Activated CD4-positive, alpha-beta T cell treated with anti-CD3 and anti-CD28 coated beads, Interleukin-2, Interleukin-6, amounts not matched to agents 100 ng/mL and 50 ng/mL, durations not matched to agents 16 hours and 8 hours (primary cell): Measurements from ENCODE around the gene SUPT5H.
"Not testable (repeated sequence)": the region's sequence is repeated elsewhere in the genome, so short reads cannot be mapped to it uniquely, and the experiment has no call there.

ENCODE experiments used
- DNase-seq: peaks from one replicate; pipeline ENCODE4 v3.0.0-alpha.2; 2020

The SUPT5H gene

DNA sequence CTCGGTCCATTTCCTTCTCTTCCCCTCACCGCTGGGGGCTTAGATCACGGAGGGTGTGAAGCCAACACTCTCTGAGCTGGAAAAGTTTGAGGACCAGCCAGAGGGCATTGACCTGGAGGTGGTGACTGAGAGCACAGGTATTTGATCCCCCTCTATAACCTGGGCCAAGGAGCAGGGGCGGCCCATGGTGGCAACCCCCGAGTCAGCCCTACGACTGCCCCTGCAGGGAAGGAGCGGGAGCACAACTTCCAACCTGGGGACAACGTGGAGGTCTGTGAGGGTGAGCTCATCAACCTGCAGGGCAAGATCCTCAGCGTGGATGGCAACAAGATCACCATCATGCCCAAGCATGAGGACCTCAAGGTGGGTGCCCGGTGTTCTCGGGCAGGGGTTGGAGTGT, 23.7 kb downstream of the SUPT5H start:
- DNase-seq = no peak

DNA sequence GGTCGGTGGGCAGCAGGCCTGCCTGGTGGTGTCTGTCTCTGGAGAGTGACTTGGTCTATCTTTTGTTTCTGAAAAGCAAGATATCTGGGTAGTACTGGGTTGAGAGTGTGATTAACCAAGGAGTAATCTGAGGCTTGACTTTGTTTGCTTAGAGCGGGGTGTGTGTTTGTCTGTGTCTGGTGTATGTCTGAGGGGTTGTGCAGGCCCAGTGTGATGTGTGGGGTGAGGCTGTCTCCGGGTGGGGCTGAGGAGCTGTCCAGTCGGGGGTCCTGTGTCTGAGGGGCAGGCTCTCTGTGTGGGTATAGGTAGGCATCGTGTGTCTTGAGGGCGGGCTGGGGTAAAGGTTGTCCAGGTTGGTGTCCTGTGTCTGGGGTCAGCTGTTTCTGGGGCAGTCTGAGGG, 24.2 kb downstream of the SUPT5H start:
- no peak for DNase-seq

DNA sequence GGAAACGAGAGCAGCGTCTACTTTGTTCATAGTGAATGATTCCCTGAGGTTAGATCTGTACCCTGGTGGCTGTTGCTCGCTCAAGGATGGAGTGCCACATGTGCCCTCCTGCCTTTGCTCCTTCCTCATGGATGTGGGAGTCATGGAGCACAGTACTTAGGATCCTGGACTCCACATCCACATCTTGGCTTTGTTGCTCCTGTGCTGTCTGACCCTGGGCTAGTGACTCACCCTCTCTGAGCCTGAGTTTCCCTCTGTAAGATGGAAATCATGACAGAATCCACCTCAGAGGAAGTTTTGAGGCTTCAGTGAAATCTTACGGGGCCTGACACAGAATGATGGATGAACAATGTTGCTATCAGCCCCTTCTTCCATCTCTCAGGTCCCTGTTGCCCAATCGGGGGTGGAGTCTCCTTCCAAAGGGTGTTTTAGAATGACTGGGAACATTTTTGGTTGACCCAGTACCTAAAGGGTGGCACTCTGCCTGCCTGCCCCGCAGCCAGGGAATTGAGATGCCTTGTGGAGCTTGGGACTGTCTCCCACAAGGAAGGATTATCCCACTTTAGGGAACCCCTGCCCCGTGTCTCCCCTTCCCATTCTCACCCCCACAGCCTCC, 25.4 kb downstream of the SUPT5H start:
- no peak for DNase-seq

DNA sequence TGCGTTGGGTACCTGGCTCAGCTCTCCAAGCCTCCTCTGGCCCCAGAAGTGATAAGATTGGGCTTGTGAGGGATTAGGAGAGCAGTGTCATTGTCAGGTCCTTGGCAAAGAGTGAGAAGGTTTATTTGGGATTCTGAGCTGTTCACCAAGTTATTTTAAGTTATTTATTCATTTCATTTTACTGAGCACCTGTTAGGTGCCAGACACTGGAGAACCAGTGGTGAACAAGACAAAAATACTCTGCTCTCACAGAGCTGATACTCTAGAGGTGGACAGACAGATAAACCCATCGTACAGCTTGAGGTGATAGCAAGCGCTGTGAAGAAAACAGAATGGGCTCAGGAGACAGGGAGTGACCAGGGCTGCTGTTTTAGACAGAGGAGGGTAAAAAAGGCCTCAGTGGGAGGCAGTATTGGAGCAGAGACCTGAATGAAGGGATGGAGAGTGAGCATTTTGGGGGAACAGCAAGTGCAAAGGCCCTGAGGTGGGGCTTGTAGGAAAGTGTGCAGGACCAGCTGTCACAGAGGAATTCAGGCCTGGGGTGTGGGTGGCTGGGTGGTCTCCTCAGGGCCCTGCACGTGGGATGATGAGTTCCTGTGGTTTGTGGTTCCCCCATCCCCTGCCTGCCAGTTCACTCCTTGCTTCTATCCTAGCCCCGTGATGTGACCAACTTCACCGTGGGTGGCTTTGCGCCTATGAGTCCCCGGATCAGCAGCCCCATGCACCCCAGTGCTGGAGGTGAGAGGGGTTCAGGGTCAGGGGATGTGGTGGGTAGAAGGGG, 26.6 kb downstream of the SUPT5H start:
- no peak for DNase-seq

DNA sequence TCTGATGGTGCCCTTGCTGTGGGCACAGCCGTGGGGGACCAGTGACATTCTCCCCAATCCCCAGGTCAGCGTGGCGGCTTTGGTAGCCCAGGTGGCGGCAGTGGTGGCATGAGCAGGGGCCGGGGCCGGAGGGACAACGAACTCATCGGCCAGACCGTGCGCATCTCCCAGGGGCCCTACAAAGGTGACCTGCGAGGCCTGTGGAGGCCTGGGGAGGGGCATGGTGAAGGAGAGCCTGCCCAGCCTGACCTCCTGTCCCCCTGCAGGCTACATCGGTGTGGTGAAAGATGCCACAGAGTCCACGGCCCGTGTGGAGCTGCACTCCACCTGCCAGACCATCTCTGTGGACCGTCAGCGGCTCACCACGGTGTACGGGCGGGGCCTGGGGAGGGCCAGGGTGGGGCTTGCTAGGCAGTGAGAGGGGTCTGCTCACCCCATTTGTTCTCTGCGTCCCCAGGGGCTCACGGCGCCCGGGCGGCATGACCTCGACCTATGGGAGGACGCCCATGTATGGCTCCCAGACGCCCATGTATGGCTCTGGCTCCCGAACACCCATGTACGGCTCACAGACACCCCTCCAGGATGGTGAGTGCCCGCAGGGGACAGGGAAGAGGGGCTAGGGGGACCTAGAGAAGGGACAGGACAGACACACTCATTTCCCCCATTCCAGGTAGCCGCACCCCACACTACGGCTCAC, 27.5 kb downstream of the SUPT5H start:
- DNase-seq = no peak

DNA sequence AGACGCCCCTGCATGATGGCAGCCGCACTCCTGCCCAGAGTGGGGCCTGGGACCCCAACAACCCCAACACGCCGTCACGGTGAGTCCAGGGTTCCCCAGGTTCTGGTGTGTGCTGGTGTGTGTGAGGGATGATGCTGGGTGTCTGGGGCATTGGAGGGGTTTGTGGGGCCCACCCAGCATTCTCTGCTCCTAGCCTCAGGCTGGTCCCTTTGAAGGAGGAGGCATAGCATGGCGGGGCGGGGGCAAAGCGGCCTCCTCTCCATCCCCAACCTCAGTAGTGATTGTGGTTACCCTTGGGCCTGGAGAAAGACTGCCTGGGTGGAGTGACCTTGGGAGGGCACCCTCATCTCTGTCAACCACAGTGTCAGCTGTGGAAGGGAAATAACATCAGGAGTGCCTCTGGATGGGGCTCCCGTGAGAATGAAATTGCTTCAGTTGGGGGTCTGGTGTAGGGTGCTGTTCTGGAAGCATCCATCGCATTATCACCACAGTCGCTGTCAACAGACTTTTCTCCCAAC, 28.1 kb downstream of the SUPT5H start:
- DNase-seq = no peak

DNA sequence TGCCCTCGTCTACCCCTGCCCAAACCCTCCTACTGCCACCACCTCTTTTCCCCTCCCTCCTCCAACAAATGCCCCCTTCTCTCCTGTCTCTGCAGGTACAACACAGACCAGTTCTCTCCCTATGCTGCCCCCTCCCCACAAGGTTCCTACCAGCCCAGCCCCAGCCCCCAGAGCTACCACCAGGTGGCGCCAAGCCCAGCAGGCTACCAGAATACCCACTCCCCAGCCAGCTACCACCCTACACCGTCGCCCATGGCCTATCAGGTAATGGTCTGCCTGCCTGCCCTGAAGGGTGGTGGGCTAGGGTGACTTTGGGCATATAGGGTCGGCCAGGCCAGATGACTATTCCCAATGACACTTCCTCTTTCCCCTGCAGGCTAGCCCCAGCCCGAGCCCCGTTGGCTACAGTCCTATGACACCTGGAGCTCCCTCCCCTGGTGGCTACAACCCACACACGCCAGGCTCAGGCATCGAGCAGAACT, 28.8 kb downstream of the SUPT5H start:
- DNase-seq = peak; percentile 74

DNA sequence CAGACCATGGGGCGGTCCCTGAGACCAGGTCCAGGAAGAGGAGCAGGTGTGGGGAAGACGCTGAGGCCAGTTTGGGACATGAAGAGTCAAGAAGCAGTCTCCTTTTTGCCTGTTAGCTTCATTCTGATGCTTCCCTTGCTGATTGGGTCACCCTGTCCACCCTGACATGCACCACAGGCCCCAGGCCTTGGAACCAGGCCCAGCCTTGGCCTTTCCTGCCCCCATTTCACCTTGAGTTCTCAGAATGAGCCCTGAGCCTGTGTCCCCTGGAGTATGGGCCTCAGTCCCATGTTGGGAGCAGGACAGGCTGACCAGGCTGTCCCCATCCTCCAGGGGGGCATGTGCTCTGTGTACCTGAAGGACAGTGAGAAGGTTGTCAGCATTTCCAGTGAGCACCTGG, 30.4 kb downstream of the SUPT5H start:
- DNase-seq = no peak

DNA sequence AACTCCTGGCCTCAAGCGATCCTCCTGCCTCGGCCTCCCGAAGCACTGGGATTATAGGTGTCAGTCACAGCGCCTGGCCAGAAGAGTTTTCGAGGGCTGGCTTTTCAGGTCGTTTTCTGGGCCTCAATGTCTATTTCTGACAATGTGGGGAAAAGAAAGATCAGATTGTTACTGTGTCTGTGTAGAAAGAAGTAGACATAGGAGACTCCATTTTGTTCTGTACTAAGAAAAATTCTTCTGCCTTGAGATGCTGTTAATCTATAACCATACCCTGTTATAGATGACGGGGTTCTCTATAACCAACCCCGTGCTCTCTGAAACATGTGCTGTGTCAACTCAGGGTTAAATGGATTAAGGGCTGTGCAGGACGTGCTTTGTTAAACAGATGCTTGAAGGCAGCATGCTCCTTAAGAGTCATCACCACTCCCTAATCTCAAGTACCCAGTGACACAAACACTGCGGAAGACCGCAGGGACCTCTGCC, 34.0 kb downstream of the SUPT5H start:
- DNase-seq = not testable (repeated sequence)

DNA sequence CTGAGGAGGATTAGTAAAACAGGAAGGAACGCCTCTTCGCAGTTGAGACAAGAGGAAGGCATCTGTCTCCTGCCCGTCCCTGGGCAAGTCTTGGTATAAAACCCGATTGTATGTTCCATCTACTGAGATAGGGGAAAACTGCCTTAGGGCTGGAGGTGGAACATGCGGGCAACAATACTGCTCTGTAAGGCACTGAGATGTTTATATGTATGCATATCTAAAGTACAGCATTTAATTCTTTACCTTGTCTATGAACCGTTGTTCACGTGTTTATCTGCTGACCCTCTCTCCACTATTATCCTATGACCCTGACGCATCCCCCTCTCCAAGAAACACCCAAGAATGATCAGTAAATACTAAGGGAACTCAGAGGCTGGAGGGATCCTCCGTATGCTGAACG, 34.5 kb downstream of the SUPT5H start:
- DNase-seq = no peak

DNA sequence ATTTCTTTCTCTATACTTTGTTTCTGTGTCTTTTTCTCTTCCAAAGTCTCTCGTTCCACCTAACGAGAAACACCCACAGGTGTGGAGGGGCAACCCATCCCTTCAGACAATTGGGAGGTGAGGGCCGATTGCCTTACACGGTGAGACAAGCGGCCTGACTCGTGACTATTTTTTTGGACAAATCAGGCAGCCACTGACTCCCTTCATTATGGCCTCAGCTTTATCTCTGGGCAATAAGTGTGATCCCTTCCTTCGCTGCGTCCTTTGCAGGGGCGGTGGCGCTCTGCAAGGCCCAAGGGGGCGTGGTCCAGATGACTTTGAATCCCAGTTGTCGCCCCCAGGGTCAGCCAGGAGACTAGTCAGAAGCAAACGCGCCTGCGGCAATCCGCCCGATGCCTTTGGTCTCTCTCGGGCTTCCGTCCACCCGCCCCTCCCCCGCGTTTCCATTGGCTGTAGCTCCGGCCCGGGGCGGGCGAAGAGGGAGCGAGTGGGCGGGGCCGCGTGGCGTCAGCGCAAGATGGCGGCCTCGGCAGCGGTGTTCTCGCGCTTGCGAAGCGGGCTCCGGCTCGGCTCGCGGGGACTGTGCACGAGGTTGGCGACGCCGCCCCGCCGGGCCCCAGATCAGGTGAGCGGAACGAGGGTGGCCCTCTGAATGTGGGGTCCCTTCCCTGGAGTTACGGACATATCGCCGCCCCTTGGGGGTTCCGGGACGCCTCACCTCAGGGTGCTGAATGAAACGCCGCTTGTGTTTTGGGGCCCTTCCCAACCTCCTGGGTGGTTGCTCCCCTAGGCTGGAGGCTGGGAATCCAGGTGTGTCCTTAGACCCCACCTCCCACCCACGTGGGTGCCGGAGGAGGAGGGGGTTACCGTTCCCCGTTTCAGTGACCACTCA, 35.2 kb downstream of the SUPT5H start, which contains the start of gene TIMM50:
Gene TIMM50, plus strand, starts transcription at position 502 of the 892 bp plus-strand sequence. Its CDS starts 16 bp downstream, at position 518.
- DNase-seq = peak; percentile 99

DNA sequence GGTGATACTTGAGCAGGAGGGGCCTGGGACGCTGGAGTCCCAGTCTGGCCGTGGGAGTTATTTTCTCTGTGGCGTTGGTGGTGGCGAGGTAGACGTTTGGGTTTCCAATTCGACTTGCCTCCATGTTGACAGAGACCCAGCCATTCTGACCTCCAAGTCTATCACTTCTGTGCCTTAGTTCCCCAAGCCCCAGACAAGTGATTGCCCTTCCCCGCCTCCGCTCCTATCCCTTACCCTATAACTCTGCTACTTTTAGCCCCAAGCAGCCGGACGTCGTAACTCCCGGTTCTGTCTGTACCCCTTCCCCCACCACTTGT, 35.8 kb downstream of the SUPT5H start:
- no peak for DNase-seq

DNA sequence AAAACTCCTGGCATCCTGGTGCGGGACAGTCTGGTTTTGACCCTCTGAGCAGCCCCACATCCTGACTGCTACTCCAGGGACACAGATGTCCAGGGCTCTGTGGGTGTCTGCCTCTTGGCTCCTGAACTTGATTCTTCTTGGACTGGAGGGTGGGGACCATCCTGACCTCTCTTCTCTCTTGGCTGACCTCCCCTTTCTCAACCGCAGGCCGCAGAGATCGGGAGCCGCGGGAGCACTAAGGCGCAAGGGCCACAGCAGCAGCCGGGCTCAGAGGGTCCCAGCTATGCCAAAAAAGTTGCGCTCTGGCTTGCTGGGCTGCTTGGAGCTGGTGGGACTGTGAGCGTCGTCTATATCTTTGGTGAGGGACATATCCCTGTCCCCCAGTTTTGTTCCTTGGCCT, 36.3 kb downstream of the SUPT5H start:
- DNase-seq = no peak

DNA sequence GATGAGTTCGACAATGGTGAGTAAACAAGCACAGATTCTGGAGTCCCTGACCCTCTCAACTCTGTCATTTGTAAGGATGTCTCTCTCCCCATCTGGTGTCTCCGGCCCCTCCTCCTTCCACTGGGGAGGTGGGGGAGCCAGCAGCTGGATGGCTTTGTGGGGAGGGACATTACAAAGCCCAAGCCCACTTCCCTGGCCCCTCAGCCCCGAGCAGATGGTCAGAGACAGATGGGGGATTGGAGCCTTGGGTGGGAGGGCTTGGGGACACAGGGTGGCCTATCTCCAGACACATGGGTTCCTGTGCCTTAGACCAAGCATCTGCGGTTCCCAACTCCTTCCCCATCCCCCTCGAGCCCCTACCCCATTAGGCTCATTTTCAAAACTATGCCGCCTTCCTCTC, 37.8 kb downstream of the SUPT5H start:
- no peak for DNase-seq

DNA sequence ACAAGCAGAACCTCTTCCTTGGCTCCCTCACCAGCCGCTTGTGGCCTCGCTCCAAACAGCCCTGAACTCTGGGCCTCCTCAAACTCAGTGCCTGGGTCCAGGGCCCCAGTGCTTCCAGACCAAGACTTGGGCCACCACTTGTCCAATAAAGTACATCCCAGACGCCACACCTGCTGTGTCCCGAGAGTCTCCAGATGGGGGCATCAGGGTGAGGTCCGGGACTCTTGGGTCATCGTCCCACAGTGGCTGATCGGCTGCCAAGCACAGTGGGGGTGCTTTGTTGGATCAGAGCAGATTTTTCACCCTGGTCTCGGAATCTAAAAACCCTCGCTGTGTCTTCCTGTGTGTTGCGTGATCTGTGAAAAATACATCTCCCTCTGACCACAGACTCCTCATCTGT, 44.4 kb downstream of the SUPT5H start:
- DNase-seq = no peak

DNA sequence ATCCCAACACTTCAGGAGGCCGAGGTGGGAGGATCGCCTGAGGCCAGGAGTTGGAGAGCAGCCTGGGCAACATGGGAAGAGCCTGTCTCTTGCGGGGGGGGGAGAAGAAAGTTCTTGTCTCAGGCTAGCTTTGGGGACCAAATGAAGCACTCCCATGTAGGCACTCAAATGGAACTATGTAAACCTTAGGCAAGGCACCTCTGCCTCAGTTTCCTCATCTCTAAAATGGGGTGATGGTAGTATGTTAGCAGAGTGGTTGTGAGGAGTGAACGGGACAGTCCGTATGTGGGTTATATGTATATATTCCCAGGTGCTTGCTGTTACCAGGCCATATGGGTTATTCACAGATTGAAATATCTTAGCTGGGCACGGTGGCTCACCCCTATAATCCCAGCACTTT, 46.8 kb downstream of the SUPT5H start:
- DNase-seq = no peak

DNA sequence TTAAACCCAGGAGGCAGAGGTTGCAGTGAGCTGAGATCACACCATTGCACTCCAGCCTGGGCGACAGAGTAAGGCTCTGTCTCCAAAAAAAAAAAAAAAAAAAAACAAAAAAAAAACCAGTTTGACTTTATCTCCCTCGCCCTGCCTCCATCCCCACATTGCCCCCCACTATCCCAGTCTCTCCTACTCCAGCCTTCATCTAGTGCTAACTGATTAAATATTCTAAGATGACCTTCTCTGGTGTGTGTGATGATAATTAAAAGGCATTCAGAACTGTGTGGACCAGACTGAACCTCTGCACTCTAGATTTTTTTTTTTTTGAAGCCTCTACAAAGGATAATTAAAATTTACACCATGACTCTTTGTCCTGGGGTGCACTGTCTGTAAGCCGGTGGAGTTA, 47.4 kb downstream of the SUPT5H start:
- DNase-seq = no peak

DNA sequence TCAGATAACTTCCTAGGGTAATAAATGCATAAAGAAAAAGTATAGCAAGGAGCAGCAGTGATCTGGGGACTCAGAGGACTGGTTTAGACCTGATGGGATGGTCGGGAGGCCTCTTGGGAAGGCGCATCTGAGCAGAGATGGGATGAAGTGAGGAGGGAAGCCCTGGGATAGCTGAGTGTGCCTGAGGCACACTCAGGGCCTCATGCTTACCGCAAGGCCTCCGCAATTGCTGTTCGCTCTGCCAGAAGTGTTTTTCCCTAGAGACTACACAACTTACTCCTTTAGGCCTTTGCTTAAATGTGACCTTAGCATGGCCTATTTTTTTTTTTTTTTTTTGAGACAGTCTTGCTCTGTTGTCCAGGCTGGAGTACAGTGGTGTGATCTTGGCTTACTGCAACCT, 49.3 kb downstream of the SUPT5H start:
- no peak for DNase-seq

DNA sequence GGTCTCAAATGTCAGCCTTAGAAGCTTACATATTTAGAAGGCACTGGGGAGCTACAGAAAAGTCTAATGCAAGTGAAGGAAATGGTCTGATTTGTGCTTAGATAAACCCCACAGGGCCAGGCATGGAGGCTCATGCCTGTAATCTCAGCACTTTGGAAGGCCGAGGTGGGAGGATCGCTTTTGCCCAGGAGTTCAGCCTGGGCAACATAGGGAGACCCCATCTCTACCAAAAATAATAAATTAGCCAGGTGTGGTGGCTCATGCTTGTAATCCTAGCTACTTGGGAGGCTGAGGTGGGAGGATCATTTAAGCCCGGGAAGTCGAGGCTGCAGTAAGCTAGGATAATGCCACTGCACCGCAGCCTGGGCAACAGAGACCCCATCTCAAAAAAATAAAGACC, 50.7 kb downstream of the SUPT5H start:
- DNase-seq = no peak

DNA sequence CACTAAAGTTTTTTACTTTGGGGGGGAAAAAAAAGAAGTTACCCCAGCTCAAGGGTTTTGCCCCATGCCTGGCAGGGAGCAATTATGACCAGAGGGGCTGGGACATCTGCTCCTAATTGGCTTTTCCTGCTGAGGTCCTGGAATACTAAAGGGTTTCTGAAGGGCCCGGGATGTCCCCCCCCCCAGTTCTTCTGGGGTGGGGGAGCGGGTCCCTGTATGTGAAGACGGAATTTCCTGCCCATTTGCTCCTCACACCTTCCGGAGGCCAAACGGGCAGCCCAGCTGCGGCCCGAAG, 52.3 kb downstream of the SUPT5H start:
- DNase-seq = no peak

DNA sequence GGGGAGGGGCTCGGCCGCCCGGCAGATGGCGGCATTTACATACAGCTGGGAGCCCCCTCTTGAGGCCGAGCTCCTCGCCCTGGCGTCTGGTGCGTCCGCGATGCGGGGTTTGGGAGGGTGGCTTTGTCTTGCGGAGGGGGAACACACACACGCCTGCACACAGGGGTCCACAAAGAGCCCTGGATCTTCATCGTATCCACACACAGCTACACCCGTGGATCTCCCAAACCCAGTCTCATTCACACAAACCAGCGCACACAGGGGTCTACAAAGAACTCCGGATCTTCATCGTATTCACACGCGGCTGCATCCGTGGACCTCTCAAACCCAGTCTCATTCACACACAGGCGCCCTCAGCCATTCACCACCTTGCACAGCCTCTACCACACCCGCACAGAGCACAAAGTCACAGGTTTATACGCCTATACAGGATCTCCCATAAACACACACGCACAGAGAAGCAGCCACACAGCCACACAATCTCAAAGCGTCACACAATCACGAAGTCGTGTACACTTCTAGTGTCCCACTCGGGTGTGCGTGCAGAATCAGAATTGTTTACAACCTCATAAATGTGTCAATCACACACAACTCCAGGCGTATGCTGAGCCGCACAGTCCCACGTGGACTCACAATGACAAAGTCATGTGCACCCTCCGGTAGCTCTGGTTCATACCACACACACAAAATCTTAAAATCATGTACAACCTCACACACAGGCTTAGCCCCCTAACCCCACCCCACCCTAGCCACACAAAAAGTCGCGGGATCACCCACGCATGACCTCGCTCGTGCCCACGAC, 52.8 kb downstream of the SUPT5H start:
- DNase-seq = peak; percentile 33
